ENCODE results near the gene CSMD2. TPM values are rescaled to one million over a fixed set of nuclear protein-coding genes. Genes with fewer than 3 reads are reported as not detected.

Gene CSMD2
- total RNA-seq, 1 donor from 2014 or later, result 0.55 TPM

DNA sequence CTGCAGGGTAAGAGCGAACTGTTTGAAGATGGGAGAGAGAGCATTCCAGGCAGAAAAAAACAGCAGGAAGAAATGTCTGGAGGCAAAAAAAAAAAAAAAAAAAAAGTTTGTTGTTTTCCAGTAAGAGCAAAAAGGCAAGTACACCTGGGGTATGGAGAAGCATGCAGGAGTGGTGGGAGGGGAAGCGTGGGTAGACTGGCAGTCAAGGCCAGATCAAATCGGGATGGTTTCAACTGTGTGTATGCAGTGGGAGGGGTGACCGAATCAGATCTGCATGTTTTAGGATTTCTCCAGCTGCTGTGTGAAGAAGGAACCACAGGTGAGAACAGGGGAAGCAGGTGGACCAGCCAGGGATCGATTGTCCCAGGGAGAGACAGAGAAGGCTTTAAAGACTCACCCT, 34.7 kb downstream of the CSMD2 start:
- Mint-ChIP-seq H3K9me3 (ENCODE audit: low read depth) (no peaks in the 10 kb centered on the region), H3K27ac (ENCODE audit: unreplicated experiment) (no peak overlapping the region), H3K27me3 (ENCODE audit: low read depth) (no peaks in the 10 kb centered on the region), H3K36me3 (ENCODE audit: low read depth) (no peaks in the 10 kb centered on the region), H3K4me3 (ENCODE audit: unreplicated experiment) (no peak overlapping the region), H3K4me1 (ENCODE audit: low read depth) (no peaks in the 10 kb centered on the region)
- DNase-seq (ENCODE audit: low spot score), result no peak
- TF ChIP-seq, protein P1, sequence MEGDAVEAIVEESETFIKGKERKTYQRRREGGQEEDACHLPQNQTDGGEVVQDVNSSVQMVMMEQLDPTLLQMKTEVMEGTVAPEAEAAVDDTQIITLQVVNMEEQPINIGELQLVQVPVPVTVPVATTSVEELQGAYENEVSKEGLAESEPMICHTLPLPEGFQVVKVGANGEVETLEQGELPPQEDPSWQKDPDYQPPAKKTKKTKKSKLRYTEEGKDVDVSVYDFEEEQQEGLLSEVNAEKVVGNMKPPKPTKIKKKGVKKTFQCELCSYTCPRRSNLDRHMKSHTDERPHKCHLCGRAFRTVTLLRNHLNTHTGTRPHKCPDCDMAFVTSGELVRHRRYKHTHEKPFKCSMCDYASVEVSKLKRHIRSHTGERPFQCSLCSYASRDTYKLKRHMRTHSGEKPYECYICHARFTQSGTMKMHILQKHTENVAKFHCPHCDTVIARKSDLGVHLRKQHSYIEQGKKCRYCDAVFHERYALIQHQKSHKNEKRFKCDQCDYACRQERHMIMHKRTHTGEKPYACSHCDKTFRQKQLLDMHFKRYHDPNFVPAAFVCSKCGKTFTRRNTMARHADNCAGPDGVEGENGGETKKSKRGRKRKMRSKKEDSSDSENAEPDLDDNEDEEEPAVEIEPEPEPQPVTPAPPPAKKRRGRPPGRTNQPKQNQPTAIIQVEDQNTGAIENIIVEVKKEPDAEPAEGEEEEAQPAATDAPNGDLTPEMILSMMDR (IDR thresholded peaks at IDR 0.05), result no peak

DNA sequence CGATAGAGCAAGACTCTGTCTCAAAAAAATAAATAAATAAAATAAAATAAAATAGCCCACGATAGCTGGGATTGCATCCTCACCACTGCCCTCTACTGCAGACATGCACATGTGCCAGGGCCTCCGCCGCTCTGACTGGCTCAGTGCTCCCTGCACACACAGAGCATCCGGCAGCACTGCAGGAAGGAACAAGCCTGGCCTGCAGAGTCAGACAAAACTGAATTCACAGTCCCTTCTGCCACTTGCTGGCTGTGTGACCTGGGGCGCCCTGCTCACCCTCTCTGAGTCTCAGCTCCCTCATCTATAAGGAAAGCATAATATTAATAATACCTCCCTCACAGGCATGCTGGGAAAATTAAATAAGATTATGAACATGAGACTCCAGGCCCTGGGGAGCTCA, 35.4 kb downstream of the CSMD2 start:
- Mint-ChIP-seq H3K4me1 (ENCODE audit: low read depth) (no peaks in the 10 kb centered on the region), H3K27ac (ENCODE audit: unreplicated experiment) (no peak overlapping the region), H3K27me3 (ENCODE audit: low read depth) (no peaks in the 10 kb centered on the region), H3K9me3 (ENCODE audit: low read depth) (peaks cover 4% of the 10 kb centered on the region), H3K4me3 (ENCODE audit: unreplicated experiment) (no peak overlapping the region), H3K36me3 (ENCODE audit: low read depth) (no peaks in the 10 kb centered on the region)
- DNase-seq (ENCODE audit: low spot score), result no peak
- TF ChIP-seq, protein P1 (IDR thresholded peaks at IDR 0.05), result no peak

DNA sequence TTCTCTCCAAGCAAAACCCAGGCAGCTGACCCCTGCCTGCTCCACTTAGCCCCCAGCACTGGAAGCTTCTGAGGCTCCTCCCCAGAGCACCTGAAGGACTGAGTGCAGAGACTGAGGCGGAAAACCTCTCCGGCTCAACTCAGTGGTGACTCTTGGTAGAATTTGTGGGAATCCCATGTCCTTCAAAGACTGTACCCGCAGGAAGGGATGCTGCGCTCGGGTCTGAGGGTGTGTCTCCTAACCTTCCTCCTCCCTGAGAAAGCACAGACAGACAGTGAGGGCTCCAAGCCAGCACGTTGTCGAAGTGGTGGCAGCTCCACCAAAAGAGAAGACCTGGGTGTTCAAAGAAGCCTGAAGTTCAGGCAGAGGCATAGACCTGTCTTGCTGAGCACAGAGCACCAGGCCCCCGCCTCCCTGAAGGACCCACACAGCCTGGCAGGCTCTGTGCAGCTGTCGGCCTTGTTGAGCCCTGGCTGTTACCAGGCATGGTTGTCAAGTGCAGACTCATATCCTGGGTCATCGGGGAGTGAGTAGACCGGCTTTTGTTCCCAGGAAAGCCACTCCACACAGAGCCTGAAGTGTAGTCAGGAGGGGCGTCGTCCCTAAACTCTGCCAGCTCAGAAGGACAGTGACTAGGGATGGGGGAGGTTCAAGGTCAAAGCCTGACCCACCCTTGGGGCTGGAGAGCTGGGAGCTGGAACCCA, 36.7 kb downstream of the CSMD2 start:
- no peak for DNase-seq (ENCODE audit: low spot score)
- Mint-ChIP-seq H3K9me3 (ENCODE audit: low read depth) (peaks cover 7% of the 10 kb centered on the region), H3K4me1 (ENCODE audit: low read depth) (no peaks in the 10 kb centered on the region), H3K36me3 (ENCODE audit: low read depth) (no peaks in the 10 kb centered on the region), H3K4me3 (ENCODE audit: unreplicated experiment) (no peak overlapping the region), H3K27ac (ENCODE audit: unreplicated experiment) (no peak overlapping the region), H3K27me3 (ENCODE audit: low read depth) (no peaks in the 10 kb centered on the region)
- TF ChIP-seq, protein P1 (IDR thresholded peaks at IDR 0.05), result no peak

DNA sequence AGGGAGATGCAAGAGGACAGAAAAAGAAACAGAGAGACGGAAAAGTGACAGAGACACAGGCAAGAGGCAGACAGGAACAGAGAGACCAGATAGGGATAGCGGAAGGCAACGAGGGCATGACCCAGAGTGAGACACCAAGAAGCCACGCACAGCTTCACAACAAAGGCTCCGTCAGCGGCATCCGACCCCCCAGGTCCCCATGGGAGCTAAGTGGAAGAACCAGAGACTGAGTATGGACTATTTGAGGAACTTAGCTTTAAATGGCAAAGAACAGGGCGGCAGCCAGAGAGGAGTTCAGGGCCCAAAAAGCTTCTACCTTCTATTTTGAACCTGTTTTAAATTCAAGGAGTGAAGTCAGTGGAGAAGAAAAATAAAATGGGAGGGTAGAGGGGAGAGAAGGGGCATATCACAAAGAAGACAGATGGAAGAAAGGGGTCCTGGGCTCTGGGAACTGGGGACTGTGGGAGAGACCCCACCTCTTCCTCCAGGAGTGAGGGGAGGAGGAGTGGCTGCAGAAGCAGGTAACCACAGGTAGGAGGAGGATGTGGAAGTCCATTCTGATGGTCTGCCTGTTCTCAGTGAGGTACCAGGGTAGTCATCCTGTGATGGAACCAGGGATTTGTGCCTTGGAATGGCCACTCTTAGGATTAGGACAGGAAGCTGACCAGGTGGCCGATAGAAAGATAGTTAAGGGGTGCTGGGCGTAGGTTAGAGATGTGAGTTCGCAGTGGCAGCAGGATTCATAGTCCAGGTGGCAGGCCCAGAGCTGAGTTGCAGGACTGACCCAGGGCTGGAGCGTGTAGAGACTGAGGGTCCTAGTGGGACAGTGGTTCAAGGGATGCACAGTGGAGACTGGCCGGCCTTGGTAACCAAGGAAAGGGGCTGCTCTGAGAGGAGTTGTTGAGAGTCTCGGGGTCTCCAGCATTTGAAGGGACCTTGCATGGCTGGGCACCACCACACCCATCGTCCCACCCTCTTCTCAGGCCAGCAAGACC, 37.7 kb downstream of the CSMD2 start:
- TF ChIP-seq, protein P1 (IDR thresholded peaks at IDR 0.05), result no peak
- Mint-ChIP-seq H3K27ac (ENCODE audit: unreplicated experiment) (no peak overlapping the region), H3K27me3 (ENCODE audit: low read depth) (no peaks in the 10 kb centered on the region), H3K36me3 (ENCODE audit: low read depth) (no peaks in the 10 kb centered on the region), H3K4me3 (ENCODE audit: unreplicated experiment) (no peak overlapping the region), H3K4me1 (ENCODE audit: low read depth) (no peaks in the 10 kb centered on the region), H3K9me3 (ENCODE audit: low read depth) (peaks cover 8% of the 10 kb centered on the region)
- no peak for DNase-seq (ENCODE audit: low spot score)

DNA sequence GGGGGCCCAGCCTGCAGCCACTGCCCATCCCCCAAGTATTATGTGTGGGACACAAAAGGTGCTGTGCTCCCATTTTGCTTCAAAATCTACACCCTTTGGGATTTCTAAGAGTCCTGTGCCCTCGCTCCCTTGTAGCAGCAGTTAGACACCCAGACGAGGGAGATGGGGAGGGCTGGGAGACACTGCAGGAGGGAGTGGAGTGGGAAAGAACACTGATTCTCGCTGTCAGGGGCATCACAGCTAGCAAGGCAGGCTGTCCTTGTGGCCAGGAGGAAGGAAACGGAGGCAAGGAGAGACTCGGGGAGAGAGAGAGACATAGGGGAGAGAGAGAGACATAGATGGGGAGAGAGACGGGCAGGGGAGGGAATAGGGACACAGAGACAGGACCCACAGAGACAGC, 38.5 kb downstream of the CSMD2 start:
- no peaks in the 10 kb centered on the region for H3K36me3 Mint-ChIP-seq (ENCODE audit: low read depth)
- H3K4me3 Mint-ChIP-seq (ENCODE audit: unreplicated experiment), result no peak overlapping the region
- no peak overlapping the region for H3K27ac Mint-ChIP-seq (ENCODE audit: unreplicated experiment)
- TF ChIP-seq, protein P1 (IDR thresholded peaks at IDR 0.05), result no peak
- no peak for DNase-seq (ENCODE audit: low spot score)
- H3K4me1 Mint-ChIP-seq (ENCODE audit: low read depth), result no peaks in the 10 kb centered on the region
- H3K9me3 Mint-ChIP-seq (ENCODE audit: low read depth), result peaks cover 11% of the 10 kb centered on the region
- H3K27me3 Mint-ChIP-seq (ENCODE audit: low read depth), result no peaks in the 10 kb centered on the region
